Cardiac muscle cell (in vitro differentiated cells and primary cell): Measurements from ENCODE around the gene TNC. TPM values are rescaled to one million over a fixed set of nuclear protein-coding genes. Genes with fewer than 3 reads are reported as not detected.

ENCODE experiments used
- DNase-seq, 2 donors: peaks; one replicate each; pipeline versions ENCODE4 v3.0.0 to v3.0.0-alpha.2; 2010 to 2017; ENCODE audit warnings: low read depth in 1 of 2, low spot score in 1 of 2
- H3K27ac ChIP-seq: fragments of 200-600 bp; sonication (generic); 2 replicates; pipeline ENCODE4 v1.5.1; 2016
- H3K27me3 ChIP-seq: fragments of 200-600 bp; sonication (generic); 2 replicates; pipeline ENCODE4 v1.6.0; 2016; ENCODE audit warnings: control low read depth
- H3K36me3 ChIP-seq: fragments of 200-600 bp; sonication (generic); 2 replicates; pipeline ENCODE4 v1.5.1; 2016; ENCODE audit warnings: control low read depth
- H3K4me1 ChIP-seq: fragments of 200-600 bp; sonication (generic); 2 replicates; pipeline ENCODE4 v1.8.1; 2017; ENCODE audit warnings: low read depth, mild to moderate bottlenecking, mixed run types
- H3K4me3 ChIP-seq: fragments of 200-600 bp; sonication (generic); 2 replicates; pipeline ENCODE4 v1.5.1; 2016; ENCODE audit warnings: mild to moderate bottlenecking
- H3K9me3 ChIP-seq: fragments of 200-600 bp; sonication (generic); 2 replicates; pipeline ENCODE4 v1.5.1; 2017; ENCODE audit warnings: low read depth, mild to moderate bottlenecking, control low read depth
- CTCF ChIP-seq: IDR thresholded peaks from 2 replicates; pipeline ENCODE4 v1.5.1; 2012; ENCODE audit warnings: low read depth, mild to moderate bottlenecking, low read length
- polyA plus RNA-seq: library from polyadenylated mRNA; unstranded; fragments of >200 nt; fragmentation: Nextera tagmentation; extraction: Ambion mirVana; gene quantifications from 2 replicates; pipeline ENCODE4 v1.2.1, GENCODE V29; 2016
- total RNA-seq: library from RNA; depleted of rRNA; stranded (reverse); fragments of >200 nt; gene quantifications from 2 replicates; pipeline ENCODE4 v1.2.3, GENCODE V29; 2016

TNC gene
- total and polyA plus RNA-seq, 2 experiments from 2014 or later = 23.9 to 29.7 TPM

GRCh38 chr9:114973216-114973615 lies 144.7 kb downstream of the TNC start:
- DNase-seq = no peak
- no peak overlapping the region for H3K4me3 ChIP-seq
- H3K4me1 ChIP-seq = no peaks in the 10 kb centered on the region
- H3K36me3 ChIP-seq = no peaks in the 10 kb centered on the region
- peaks cover 41% of the 10 kb centered on the region for H3K27me3 ChIP-seq
- no peaks in the 10 kb centered on the region for H3K9me3 ChIP-seq
- TF ChIP-seq CTCF = no peak
- H3K27ac ChIP-seq = no peak overlapping the region

DNA sequence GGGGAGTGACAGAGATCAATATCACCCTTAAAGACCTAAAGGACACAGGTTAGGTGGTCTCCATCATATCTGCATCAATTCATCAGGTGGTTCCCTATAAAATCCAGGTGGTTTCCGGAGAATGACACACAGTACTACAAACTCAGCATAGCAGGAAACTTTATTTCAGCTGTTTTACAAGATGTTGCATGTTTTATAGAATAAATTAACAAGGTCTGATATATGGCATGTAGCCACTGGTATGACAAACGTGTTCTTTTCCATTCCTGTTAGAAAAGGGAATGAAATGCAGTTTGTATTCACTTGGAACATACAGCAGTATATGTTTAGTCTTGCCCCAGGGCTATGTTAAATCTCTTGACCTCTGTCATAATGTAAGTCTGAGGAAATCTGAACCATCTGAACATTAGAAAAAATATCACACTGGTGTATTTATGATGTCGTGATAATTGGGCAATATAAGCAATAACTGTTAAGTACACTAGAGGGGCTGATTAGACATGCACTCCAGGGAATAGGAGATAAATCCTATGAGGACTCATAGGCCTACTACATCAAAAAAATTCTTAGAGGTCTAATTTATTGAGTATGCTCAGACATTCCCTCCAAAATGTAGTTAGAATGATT lies 145.3 kb downstream of the TNC start:
- no peak for TF ChIP-seq CTCF
- Histone ChIP-seq H3K4me1 (no peaks in the 10 kb centered on the region), H3K27me3 (peaks cover 35% of the 10 kb centered on the region), H3K9me3 (no peaks in the 10 kb centered on the region), H3K4me3 (no peak overlapping the region), H3K27ac (no peak overlapping the region), H3K36me3 (no peaks in the 10 kb centered on the region)
- DNase-seq = no peak

Other genes with a start within 250 kb of the TNC start
- gene TNFSF8, start 187.6 kb downstream of the TNC start, total RNA-seq = not detected in 2 replicates
- gene TNFSF8, start 187.6 kb downstream of the TNC start, polyA plus RNA-seq = not detected in 2 replicates